ENCODE data around the gene APCDD1L.

The APCDD1L gene

GRCh38 chr20:58467572-58468527 is 47.3 kb downstream of the APCDD1L start:
- ChIA-PET CTCF (no interaction called here), POLR2A (no interaction called here)
- TF ChIP-seq, protein P1, sequence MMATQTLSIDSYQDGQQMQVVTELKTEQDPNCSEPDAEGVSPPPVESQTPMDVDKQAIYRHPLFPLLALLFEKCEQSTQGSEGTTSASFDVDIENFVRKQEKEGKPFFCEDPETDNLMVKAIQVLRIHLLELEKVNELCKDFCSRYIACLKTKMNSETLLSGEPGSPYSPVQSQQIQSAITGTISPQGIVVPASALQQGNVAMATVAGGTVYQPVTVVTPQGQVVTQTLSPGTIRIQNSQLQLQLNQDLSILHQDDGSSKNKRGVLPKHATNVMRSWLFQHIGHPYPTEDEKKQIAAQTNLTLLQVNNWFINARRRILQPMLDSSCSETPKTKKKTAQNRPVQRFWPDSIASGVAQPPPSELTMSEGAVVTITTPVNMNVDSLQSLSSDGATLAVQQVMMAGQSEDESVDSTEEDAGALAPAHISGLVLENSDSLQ (IDR thresholded peaks at IDR 0.05) = no peak
- no peak for TF ChIP-seq CTBP1 (IDR thresholded peaks at IDR 0.05; ENCODE audit: borderline replicate concordance)
- TF ChIP-seq LEF1 (IDR thresholded peaks at IDR 0.05; ENCODE audit: borderline replicate concordance) = no peak
- TF ChIP-seq SUZ12 (IDR thresholded peaks at IDR 0.05) = no peak
- no peak for TF ChIP-seq ELF4 (IDR thresholded peaks at IDR 0.05)
- TF ChIP-seq L3MBTL2 (conservative IDR thresholded peaks at IDR 0.05) = no peak
- TF ChIP-seq SP1 (IDR thresholded peaks at IDR 0.05) = no peak
- TF ChIP-seq HDGF (IDR thresholded peaks at IDR 0.05; ENCODE audit: borderline replicate concordance) = no peak
- no peak for TF ChIP-seq FOXM1 (IDR thresholded peaks at IDR 0.05; ENCODE audit: borderline replicate concordance)
- no peak for TF ChIP-seq TARDBP (IDR thresholded peaks at IDR 0.05)
- no peak for TF ChIP-seq NFRKB (IDR thresholded peaks at IDR 0.05)
- TF ChIP-seq FOXA1 (IDR thresholded peaks at IDR 0.05) = no peak
- TF ChIP-seq ARNT (IDR thresholded peaks at IDR 0.05) = no peak
- TF ChIP-seq BHLHE40 (IDR thresholded peaks at IDR 0.05; ENCODE audit: borderline replicate concordance) = no peak
- TF ChIP-seq FOXK2 (IDR thresholded peaks at IDR 0.05) = no peak
- TF ChIP-seq ZNF384 (IDR thresholded peaks at IDR 0.05) = no peak
- DNase-seq (ENCODE audit: extremely low spot score) = no peak

DNA sequence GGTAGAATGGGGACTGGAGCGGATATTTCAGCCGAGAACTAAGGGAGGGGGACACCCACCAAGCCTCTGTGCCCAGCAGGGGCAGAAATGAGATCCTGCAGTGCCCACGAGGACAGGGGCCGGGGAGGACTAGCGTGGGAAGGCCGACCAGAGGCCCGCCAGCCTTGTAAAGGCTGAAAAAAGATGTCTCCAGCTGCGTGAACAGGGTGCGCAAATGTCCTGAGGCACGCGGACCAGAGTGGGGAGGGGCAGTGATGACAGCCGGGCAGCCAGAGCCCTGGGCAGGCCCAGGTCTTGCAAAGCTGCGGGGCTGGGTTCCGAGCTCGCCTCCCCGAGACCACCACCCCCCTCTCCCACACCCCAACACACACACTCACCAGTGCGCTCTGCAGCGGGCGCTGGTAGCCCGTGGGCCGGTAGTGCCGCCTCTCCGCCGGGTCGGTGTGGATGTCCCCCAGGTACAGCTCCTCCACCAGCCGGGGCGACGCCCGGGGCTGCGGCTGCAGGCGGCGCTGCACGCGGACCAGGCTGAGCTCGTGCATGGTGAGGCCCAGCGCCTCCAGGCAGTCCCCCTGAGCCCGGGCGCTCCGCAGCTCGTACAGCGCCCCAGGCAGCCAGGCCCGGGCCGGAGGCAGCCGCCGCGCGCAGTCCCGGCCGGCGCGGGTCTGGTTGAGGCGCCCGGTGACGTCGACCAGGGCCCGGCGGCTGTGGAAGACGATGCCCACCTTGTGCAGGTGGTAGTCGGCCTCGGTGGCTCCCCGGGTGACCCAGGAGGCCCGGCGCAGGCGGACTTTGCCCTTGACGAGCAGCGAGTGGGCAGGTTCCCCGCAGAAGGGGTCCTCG is 48.2 kb downstream of the APCDD1L start:
- ChIA-PET POLR2A (no interaction called here), CTCF (no interaction called here)
- DNase-seq (ENCODE audit: extremely low spot score) = no peak
- TF ChIP-seq FOXM1 (IDR thresholded peaks at IDR 0.05; ENCODE audit: borderline replicate concordance) = no peak
- no peak for TF ChIP-seq NFRKB (IDR thresholded peaks at IDR 0.05)
- TF ChIP-seq HDGF (IDR thresholded peaks at IDR 0.05; ENCODE audit: borderline replicate concordance) = no peak
- TF ChIP-seq TARDBP (IDR thresholded peaks at IDR 0.05) = no peak
- no peak for TF ChIP-seq ZNF384 (IDR thresholded peaks at IDR 0.05)
- no peak for TF ChIP-seq BHLHE40 (IDR thresholded peaks at IDR 0.05; ENCODE audit: borderline replicate concordance)
- TF ChIP-seq SP1 (IDR thresholded peaks at IDR 0.05) = no peak
- TF ChIP-seq ARNT (IDR thresholded peaks at IDR 0.05) = no peak
- no peak for TF ChIP-seq FOXK2 (IDR thresholded peaks at IDR 0.05)
- TF ChIP-seq, protein P1 (IDR thresholded peaks at IDR 0.05) = no peak
- no peak for TF ChIP-seq ELF4 (IDR thresholded peaks at IDR 0.05)
- no peak for TF ChIP-seq LEF1 (IDR thresholded peaks at IDR 0.05; ENCODE audit: borderline replicate concordance)
- no peak for TF ChIP-seq L3MBTL2 (conservative IDR thresholded peaks at IDR 0.05)

DNA sequence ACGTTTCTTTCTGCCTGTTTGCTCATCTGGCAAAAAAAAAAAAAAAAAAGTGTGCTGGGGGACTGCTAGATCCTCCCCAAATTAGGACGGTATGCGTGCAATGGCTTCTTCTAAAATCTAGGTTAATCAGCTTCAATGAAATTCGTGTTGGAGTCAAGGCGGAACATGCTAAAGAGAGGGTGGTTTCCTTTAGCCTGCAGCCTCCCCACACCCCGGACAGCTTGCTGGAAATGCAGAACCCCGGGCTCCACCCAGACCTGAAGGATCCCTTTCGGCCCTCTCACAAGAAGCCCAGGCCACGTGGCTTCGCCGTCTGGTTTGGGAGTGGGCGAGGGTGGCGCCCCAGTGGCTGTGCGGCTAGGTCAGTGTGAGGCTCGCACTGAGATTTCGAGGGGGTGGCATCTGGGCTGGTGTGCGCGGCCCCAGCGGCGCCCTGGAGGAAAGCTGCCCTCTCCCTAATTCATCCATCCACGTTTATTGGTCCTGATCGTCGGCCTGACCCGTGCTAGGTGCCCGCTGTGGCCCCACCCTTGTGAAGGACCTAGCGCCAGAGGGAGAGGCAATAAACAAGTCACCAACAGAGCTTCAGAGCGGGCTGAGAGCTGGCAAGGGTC is 49.0 kb downstream of the APCDD1L start:
- TF ChIP-seq SUZ12 (IDR thresholded peaks at IDR 0.05) (no peak), FOXA1 (IDR thresholded peaks at IDR 0.05) (no peak), ARNT (IDR thresholded peaks at IDR 0.05) (no peak), LEF1 (IDR thresholded peaks at IDR 0.05; ENCODE audit: borderline replicate concordance) (no peak)
- ChIA-PET CTCF (interaction anchor here (0.7 kb wide), 1 partner anchor 191 kb away, joined by 3 read pairs; no protein-coding TSS in a partner anchor), POLR2A (no interaction called here)
- DNase-seq (ENCODE audit: extremely low spot score) = no peak

DNA sequence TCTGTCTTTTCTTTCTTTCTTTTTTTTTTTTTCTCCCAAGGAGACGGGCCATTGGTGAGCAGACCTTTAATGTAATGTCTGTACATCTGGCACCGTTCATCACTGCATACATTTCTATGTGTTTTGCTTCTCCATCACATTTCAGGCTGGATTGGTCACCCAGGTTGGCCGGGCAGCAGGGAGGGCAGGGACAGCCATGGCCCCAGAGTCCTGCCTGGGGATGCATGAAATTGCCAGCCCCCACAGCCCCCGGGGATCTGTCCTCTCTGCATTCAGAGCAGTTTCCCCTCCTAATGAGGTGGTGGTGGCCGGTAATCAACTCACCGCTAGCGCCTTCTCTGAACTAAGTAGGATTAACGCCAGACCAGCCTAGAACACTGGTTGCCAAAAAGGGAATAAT is 50.4 kb downstream of the APCDD1L start:
- no peak for TF ChIP-seq FOXM1 (IDR thresholded peaks at IDR 0.05; ENCODE audit: borderline replicate concordance)
- no peak for TF ChIP-seq ZNF384 (IDR thresholded peaks at IDR 0.05)
- no peak for TF ChIP-seq LEF1 (IDR thresholded peaks at IDR 0.05; ENCODE audit: borderline replicate concordance)
- TF ChIP-seq SUZ12 (IDR thresholded peaks at IDR 0.05) = no peak
- TF ChIP-seq, protein P1 (IDR thresholded peaks at IDR 0.05) = no peak
- no peak for TF ChIP-seq L3MBTL2 (conservative IDR thresholded peaks at IDR 0.05)
- TF ChIP-seq NFRKB (IDR thresholded peaks at IDR 0.05) = no peak
- no peak for TF ChIP-seq FOXK2 (IDR thresholded peaks at IDR 0.05)
- TF ChIP-seq SP1 (IDR thresholded peaks at IDR 0.05) = no peak
- no peak for TF ChIP-seq BHLHE40 (IDR thresholded peaks at IDR 0.05; ENCODE audit: borderline replicate concordance)
- TF ChIP-seq FOXA1 (IDR thresholded peaks at IDR 0.05) = no peak
- TF ChIP-seq ELF4 (IDR thresholded peaks at IDR 0.05) = no peak
- no peak for TF ChIP-seq HDGF (IDR thresholded peaks at IDR 0.05; ENCODE audit: borderline replicate concordance)
- no peak for TF ChIP-seq CTBP1 (IDR thresholded peaks at IDR 0.05; ENCODE audit: borderline replicate concordance)
- no peak for TF ChIP-seq TARDBP (IDR thresholded peaks at IDR 0.05)
- POLR2A ChIA-PET = no interaction called here
- CTCF ChIA-PET = no interaction called here
- DNase-seq (ENCODE audit: extremely low spot score) = no peak

GRCh38 chr20:58463256-58463655 is 51.9 kb downstream of the APCDD1L start:
- CTCF ChIA-PET = no interaction called here
- POLR2A ChIA-PET = interaction anchor here (0.5 to 1.4 kb wide), 2 partner anchors 72 to 189 kb away, joined by 3 read pairs; no protein-coding TSS in a partner anchor

More at GRCh38 chr20:58463256-58463655, 51.9 kb downstream of the APCDD1L start:
- no peak for DNase-seq (ENCODE audit: extremely low spot score)
- TF ChIP-seq CTBP1 (IDR thresholded peaks at IDR 0.05; ENCODE audit: borderline replicate concordance) = no peak
- no peak for TF ChIP-seq LEF1 (IDR thresholded peaks at IDR 0.05; ENCODE audit: borderline replicate concordance)
- TF ChIP-seq L3MBTL2 (conservative IDR thresholded peaks at IDR 0.05) = no peak
- TF ChIP-seq FOXA1 (IDR thresholded peaks at IDR 0.05) = no peak
- no peak for TF ChIP-seq TARDBP (IDR thresholded peaks at IDR 0.05)
- TF ChIP-seq, protein P1 (IDR thresholded peaks at IDR 0.05) = no peak
- no peak for TF ChIP-seq ARNT (IDR thresholded peaks at IDR 0.05)
